Left lung (tissue), 10 donors: ENCODE data around the gene ZNF358. TPM values are rescaled to one million over a fixed set of nuclear protein-coding genes. Genes with fewer than 3 reads are reported as not detected.

Source experiments
- ATAC-seq: fragments of 200-7000 bp; cut with Tn5 transposase; one replicate; pipeline ENCODE4 v1.9.1; 2020; ENCODE audit warnings: moderate library complexity
- DNase-seq, 4 donors: peaks; one replicate each; pipeline ENCODE4 v3.0.0-alpha.2; 2013 to 2020
- H3K27ac ChIP-seq, 2 donors: fragments of 200-600 bp; sonication (generic) in 1 of 2; one replicate each; pipeline versions ENCODE4 v1.5.0 to v1.8.0; 2020 to 2021
- H3K27me3 ChIP-seq, 2 donors: fragments of 200-600 bp; sonication (generic) in 1 of 2; one replicate each; pipeline versions ENCODE4 v1.5.0 to v1.8.0; 2020 to 2021
- H3K36me3 ChIP-seq, 2 donors: fragments of 200-600 bp; sonication (generic) in 1 of 2; one replicate each; pipeline versions ENCODE4 v1.5.0 to v1.8.0; 2020 to 2021
- H3K4me1 ChIP-seq, 2 donors: fragments of 200-600 bp; one replicate each; pipeline ENCODE4 v1.8.0; 2021
- H3K4me3 ChIP-seq, 2 donors: fragments of 200-600 bp; sonication (generic) in 1 of 2; one replicate each; pipeline versions ENCODE4 v1.5.0 to v1.8.0; 2020 to 2021; ENCODE audit warnings: mild to moderate bottlenecking in 1 of 2
- H3K9me3 ChIP-seq, 2 donors: fragments of 200-600 bp; sonication (generic) in 1 of 2; one replicate each; pipeline versions ENCODE4 v1.5.0 to v1.8.0; 2020 to 2021
- intact Hi-C, 2 donors: fragments of 100-400 bp; cut with DNase I; formaldehyde crosslinking; loops; one replicate each; pipeline versions ENCODE4 v1.11.2 to v1.14.2; 2022
- polyA plus RNA-seq, 6 donors: library from polyadenylated mRNA; unstranded; fragments of 120-200 nt; gene quantifications; one replicate each; pipeline ENCODE4 v1.2.1, GENCODE V29; 2013; ENCODE audit not compliant: insufficient read length in 6 of 6
- total RNA-seq, 2 donors: library from RNA; stranded (reverse); fragmentation: NEBNext Ultra II Directional; extraction: Animal tissue kit (Norgen Biotek cat#: 25700); gene quantifications; one replicate each; pipeline ENCODE4 v1.2.1, GENCODE V29; 2021
- TF ChIP-seq, protein P1 (sequence below), 2 donors: fragments of 200-600 bp; sonication (generic) in 1 of 2; IDR thresholded peaks; one replicate each; pipeline versions ENCODE4 v1.5.0 to v1.8.0; 2021; ENCODE audit warnings: antibody characterized with exemption in 2 of 2
- donor health status: DM: no; HTN: yes; CAD: no.
- donor health status: DM: no; HTN: no; CAD: no.

ZNF358 gene
- total and polyA plus RNA-seq, 8 donors, result 36.9 to 56.1 (median 45.3) TPM

GRCh38 chr19:7476777-7477494, 39.0 kb upstream of the ZNF358 start:
- no peak for ATAC-seq
- no peaks in the 10 kb centered on the region for H3K27me3 ChIP-seq
- H3K36me3 ChIP-seq, result peaks cover 0 to 6% of the 10 kb centered on the region in 2 donors
- H3K27ac ChIP-seq, result no peak overlapping the region
- TF ChIP-seq, protein P1, sequence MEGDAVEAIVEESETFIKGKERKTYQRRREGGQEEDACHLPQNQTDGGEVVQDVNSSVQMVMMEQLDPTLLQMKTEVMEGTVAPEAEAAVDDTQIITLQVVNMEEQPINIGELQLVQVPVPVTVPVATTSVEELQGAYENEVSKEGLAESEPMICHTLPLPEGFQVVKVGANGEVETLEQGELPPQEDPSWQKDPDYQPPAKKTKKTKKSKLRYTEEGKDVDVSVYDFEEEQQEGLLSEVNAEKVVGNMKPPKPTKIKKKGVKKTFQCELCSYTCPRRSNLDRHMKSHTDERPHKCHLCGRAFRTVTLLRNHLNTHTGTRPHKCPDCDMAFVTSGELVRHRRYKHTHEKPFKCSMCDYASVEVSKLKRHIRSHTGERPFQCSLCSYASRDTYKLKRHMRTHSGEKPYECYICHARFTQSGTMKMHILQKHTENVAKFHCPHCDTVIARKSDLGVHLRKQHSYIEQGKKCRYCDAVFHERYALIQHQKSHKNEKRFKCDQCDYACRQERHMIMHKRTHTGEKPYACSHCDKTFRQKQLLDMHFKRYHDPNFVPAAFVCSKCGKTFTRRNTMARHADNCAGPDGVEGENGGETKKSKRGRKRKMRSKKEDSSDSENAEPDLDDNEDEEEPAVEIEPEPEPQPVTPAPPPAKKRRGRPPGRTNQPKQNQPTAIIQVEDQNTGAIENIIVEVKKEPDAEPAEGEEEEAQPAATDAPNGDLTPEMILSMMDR (IDR thresholded peaks at IDR 0.05), result no peak
- no peak overlapping the region for H3K4me3 ChIP-seq
- peaks cover 0 to 27% of the 10 kb centered on the region in 2 donors for H3K4me1 ChIP-seq
- peak in 1 of 4 donors; percentile 36 for DNase-seq
- intact Hi-C loops, result no loop called here
- no peaks in the 10 kb centered on the region for H3K9me3 ChIP-seq

DNA sequence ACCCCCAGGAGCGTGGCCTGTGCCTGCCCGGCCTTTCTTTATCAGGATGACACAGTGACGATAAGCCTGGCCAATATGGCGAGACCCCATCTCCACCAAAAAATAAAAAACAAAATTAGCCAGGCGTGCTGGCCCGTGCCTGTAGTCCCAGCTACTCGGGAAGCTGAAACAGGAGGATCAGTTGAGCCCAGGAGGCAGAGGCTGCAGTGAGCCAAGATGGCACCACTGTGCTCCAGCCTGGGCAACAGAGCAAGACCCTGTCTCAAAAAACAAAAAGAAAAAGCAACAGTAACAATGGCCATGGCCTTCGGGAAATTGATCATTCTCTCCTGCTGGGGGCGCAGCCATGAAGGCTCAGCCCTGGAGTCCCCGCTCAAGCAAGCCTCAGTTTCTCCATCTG, 38.1 kb upstream of the ZNF358 start:
- H3K27ac ChIP-seq, result no peak overlapping the region
- H3K4me3 ChIP-seq, result no peak overlapping the region
- no peak for DNase-seq
- TF ChIP-seq, protein P1 (IDR thresholded peaks at IDR 0.05), result no peak
- intact Hi-C loops, result no loop called here
- H3K9me3 ChIP-seq, result no peaks in the 10 kb centered on the region
- ATAC-seq, result no peak
- H3K27me3 ChIP-seq, result no peaks in the 10 kb centered on the region
- H3K36me3 ChIP-seq, result no peaks in the 10 kb centered on the region
- peaks cover 0 to 27% of the 10 kb centered on the region in 2 donors for H3K4me1 ChIP-seq

DNA sequence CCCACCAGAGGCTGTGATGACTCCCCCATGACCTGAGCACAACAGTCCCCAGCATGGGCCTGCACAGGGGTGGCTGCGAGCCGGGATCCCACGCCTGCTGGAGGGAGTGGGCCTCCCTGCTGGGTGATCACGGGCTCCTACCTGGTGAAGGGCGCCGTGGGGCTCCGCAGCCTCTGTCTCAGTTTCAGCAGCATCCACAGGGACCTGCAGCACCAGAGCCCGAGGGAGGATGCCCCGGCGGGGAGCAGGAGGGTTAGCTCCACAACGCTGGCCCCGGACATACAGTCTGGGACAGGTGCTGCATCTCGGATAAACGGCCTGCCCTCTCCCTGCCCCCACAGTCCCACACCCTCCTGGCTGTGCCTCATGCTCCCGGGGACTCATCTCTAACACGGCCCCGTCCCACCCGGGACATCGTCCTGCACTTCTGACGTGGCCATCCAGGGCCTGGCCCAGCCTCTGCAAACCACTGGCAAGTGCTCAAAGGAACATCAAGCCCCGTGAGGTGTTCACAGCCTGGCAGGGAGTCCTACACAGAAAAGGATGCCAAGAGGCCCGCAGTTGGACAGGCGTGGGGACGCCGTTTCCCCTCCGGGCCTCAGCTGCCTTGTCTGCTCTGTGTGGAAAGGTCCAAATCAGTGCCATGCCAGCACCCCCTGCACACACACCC, 37.6 kb upstream of the ZNF358 start:
- Histone ChIP-seq H3K27me3 (no peaks in the 10 kb centered on the region), H3K27ac (no peak overlapping the region), H3K4me3 (no peak overlapping the region), H3K36me3 (no peaks in the 10 kb centered on the region), H3K4me1 (peaks cover 0 to 27% of the 10 kb centered on the region in 2 donors), H3K9me3 (no peaks in the 10 kb centered on the region)
- ATAC-seq, result no peak
- TF ChIP-seq, protein P1 (IDR thresholded peaks at IDR 0.05), result no peak
- intact Hi-C loops, result no loop called here
- no peak for DNase-seq

DNA sequence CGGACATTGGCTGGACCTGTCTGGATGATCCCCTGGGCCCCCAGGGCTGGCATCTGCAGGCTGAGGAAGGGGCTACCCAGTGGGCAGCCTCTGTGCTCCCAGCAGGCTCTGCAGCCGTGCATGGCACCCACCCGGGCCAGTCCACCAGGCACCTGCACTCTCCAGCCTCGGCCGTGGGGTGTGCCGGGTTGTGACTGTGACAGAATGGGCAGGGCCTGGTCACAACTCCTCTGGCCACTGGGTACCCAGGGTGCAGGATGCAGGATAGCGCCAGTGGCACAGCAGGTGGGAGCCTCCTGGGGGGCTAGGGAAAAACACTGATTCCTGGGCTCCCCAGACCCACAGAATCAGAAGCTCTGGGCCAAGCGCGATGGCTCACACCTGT, 37.1 kb upstream of the ZNF358 start:
- Histone ChIP-seq H3K27ac (no peak overlapping the region), H3K9me3 (no peaks in the 10 kb centered on the region), H3K36me3 (no peaks in the 10 kb centered on the region), H3K4me3 (no peak overlapping the region), H3K27me3 (no peaks in the 10 kb centered on the region), H3K4me1 (peaks cover 0 to 31% of the 10 kb centered on the region in 2 donors)
- TF ChIP-seq, protein P1 (IDR thresholded peaks at IDR 0.05), result no peak
- intact Hi-C loops, result no loop called here
- ATAC-seq (no peak), DNase-seq (no peak)

DNA sequence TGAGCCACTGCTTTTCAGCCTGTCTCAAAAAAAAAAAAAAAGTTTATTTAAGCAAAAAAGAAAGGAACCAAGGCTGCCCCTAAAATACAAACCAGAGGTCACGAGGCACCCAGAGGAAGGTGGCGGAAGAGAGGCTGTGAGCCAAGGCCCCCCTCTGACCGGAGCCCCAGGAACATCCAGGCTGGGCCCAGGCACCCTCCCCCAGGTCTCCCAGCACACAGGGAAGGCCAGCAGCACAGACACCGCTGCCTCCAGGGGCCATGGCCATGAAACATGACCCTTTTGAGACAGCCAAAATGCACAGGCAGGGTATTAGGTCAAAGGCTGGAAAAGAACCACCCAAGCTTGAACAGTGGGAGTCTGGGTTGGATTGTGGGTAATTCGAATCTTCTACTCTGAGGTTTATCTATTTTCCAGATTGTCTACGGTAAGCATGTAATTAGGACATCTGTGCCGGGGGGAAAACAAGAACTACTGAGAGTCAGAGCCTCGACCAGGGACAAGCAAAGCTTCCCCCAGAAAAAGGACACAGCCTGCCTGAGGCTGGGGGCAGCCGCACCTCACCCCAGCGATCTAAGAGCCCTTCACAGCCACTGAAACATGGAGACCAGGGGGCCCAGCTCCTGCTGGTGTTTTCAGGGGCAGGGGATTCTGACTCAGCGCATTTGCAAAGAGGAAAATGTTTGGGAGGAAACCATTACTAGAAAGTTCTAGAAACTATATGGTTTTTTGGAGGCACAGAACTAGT, 35.5 kb upstream of the ZNF358 start:
- no peak overlapping the region for H3K4me3 ChIP-seq
- H3K4me1 ChIP-seq, result peaks cover 0 to 31% of the 10 kb centered on the region in 2 donors
- intact Hi-C loops, result no loop called here
- H3K9me3 ChIP-seq, result no peaks in the 10 kb centered on the region
- no peaks in the 10 kb centered on the region for H3K27me3 ChIP-seq
- TF ChIP-seq, protein P1 (IDR thresholded peaks at IDR 0.05), result no peak
- H3K36me3 ChIP-seq, result no peaks in the 10 kb centered on the region
- no peak for DNase-seq
- peak; percentile 17 for ATAC-seq
- H3K27ac ChIP-seq, result peak overlapping the region; percentile 71 to 77
